Loucy (cell line): ENCODE data around the gene INO80B.
"Not testable (repeated sequence)": the region's sequence is repeated elsewhere in the genome, so short reads cannot be mapped to it uniquely, and the experiment has no call there.

Experiments used
- CTCF ChIP-seq: fragments of 200-600 bp; sonication (generic); conservative IDR thresholded peaks from 2 replicates; pipeline ENCODE4 v1.5.1; 2014; ENCODE audit warnings: mild to moderate bottlenecking, antibody characterized with exemption, low read length
- EZH2phosphoT487 ChIP-seq: fragments of 200-600 bp; IDR thresholded peaks from 2 replicates; pipeline ENCODE4 v1.6.1; 2018; ENCODE audit warnings: antibody characterized with exemption, mild to moderate bottlenecking, moderate library complexity, borderline replicate concordance

GRCh38 chr2:74420443-74421103 lies 34.3 kb upstream of the INO80B start:
- TF ChIP-seq CTCF, EZH2phosphoT487: not testable (repeated sequence)
